WTC11 (cell line): ENCODE measurements around the gene UIMC1. TPM values are rescaled to one million over a fixed set of nuclear protein-coding genes. Genes with fewer than 3 reads are reported as not detected.

ENCODE experiments used
- ATAC-seq: fragments of 200-7000 bp; cut with Tn5 transposase; 2 replicates; pipeline ENCODE4 v1.10.0; 2021; ENCODE audit warnings: mild to moderate bottlenecking, moderate library complexity
- CTCF ChIA-PET: fragments of 300-600 bp; sonication (Branson Sonifier 250); formaldehyde crosslinking; loops from one replicate; lab custom pipeline; 2021; ENCODE audit warnings: antibody characterized with exemption; lab: Charles Lee
- POLR2A ChIA-PET: fragments of 350-600 bp; sonication (Branson Sonifier 250); formaldehyde crosslinking; loops from one replicate; lab custom pipeline; 2021; ENCODE audit warnings: antibody characterized with exemption; lab: Charles Lee
- DNase-seq: peaks from one replicate; pipeline ENCODE4 v3.0.0; 2021; ENCODE audit warnings: low spot score
- H3K27ac Mint-ChIP-seq: 2 replicates; pipeline ENCODE4 v1.8.0; 2021; ENCODE audit warnings: mixed read lengths
- H3K27me3 Mint-ChIP-seq: 2 replicates; pipeline ENCODE4 v1.8.0; 2021; ENCODE audit warnings: low read depth, mild to moderate bottlenecking, moderate library complexity, mixed read lengths
- H3K36me3 Mint-ChIP-seq: 2 replicates; pipeline ENCODE4 v1.8.0; 2021; ENCODE audit warnings: mixed read lengths
- H3K4me1 Mint-ChIP-seq: 2 replicates; pipeline ENCODE4 v1.8.0; 2022; ENCODE audit warnings: mixed read lengths
- H3K4me3 Mint-ChIP-seq: 2 replicates; pipeline ENCODE4 v1.8.0; 2021; ENCODE audit warnings: mild to moderate bottlenecking, moderate library complexity, mixed read lengths
- H3K9me3 Mint-ChIP-seq: 2 replicates; pipeline ENCODE4 v1.8.0; 2021; ENCODE audit warnings: mixed read lengths
- EMX1 ChIP-seq: fragments of 250-450 bp; sonication (Bioruptor Pico); IDR thresholded peaks from 2 replicates; pipeline ENCODE4 v1.8.0; 2021; ENCODE audit warnings: mild to moderate bottlenecking
- GABPB1 ChIP-seq: sonication (generic); formaldehyde crosslinking; IDR thresholded peaks from 2 replicates; pipeline ENCODE4 v1.8.1; 2023; ENCODE audit warnings: mild to moderate bottlenecking, missing genetic modification reagents
- MXD4 ChIP-seq: fragments of 250-450 bp; sonication (Bioruptor Pico); IDR thresholded peaks from 2 replicates; pipeline ENCODE4 v1.8.0; 2021; ENCODE audit warnings: mild to moderate bottlenecking, moderate library complexity, borderline replicate concordance
- NFATC4 ChIP-seq: fragments of 250-450 bp; sonication (Bioruptor Pico); IDR thresholded peaks from 2 replicates; pipeline ENCODE4 v1.9.0; 2021; ENCODE audit warnings: mild to moderate bottlenecking
- NFE2L1 ChIP-seq: sonication (generic); formaldehyde crosslinking; IDR thresholded peaks from 2 replicates; pipeline ENCODE4 v1.8.1; 2023; ENCODE audit warnings: missing genetic modification reagents
- NR3C1 ChIP-seq: sonication (generic); formaldehyde crosslinking; conservative IDR thresholded peaks from 2 replicates; pipeline ENCODE4 v1.8.1; 2023; ENCODE audit warnings: low read depth, mild to moderate bottlenecking, missing genetic modification reagents
- ZNF263 ChIP-seq: sonication (generic); formaldehyde crosslinking; IDR thresholded peaks from 2 replicates; pipeline ENCODE4 v1.8.1; 2022; ENCODE audit warnings: low read depth, mild to moderate bottlenecking, moderate library complexity, missing genetic modification reagents
- total RNA-seq: library from RNA; stranded (reverse); gene quantifications from 3 replicates; pipeline ENCODE4 v1.2.3, GENCODE V29; 2021
- TF ChIP-seq, protein P1 (sequence below): sonication (generic); formaldehyde crosslinking; IDR thresholded peaks from 2 replicates; pipeline ENCODE4 v1.8.1; 2022; ENCODE audit warnings: mild to moderate bottlenecking, missing genetic modification reagents, moderate library complexity, borderline replicate concordance
- TF ChIP-seq, protein P2 (sequence below): sonication (generic); formaldehyde crosslinking; conservative IDR thresholded peaks from 2 replicates; pipeline ENCODE4 v1.8.1; 2022; ENCODE audit warnings: mild to moderate bottlenecking, missing genetic modification reagents
- TF ChIP-seq, protein P3 (sequence below): fragments of 250-450 bp; sonication (Bioruptor Pico); IDR thresholded peaks from 2 replicates; pipeline ENCODE4 v1.9.0; 2021; ENCODE audit warnings: mild to moderate bottlenecking
- TF ChIP-seq, protein P4 (sequence below): sonication (generic); formaldehyde crosslinking; IDR thresholded peaks from 2 replicates; pipeline ENCODE4 v1.8.0; 2022; ENCODE audit warnings: mild to moderate bottlenecking, missing genetic modification reagents
- TF ChIP-seq, protein P5 (sequence below): sonication (generic); formaldehyde crosslinking; IDR thresholded peaks from 2 replicates; pipeline ENCODE4 v1.8.0; 2023; ENCODE audit warnings: missing genetic modification reagents, mild to moderate bottlenecking, borderline replicate concordance
- TF ChIP-seq, protein P6 (sequence below): fragments of 250-450 bp; sonication (Bioruptor Pico); IDR thresholded peaks from 2 replicates; pipeline ENCODE4 v1.9.0; 2021; ENCODE audit warnings: mild to moderate bottlenecking, borderline replicate concordance
- TF ChIP-seq, protein P7 (sequence below): fragments of 200-600 bp; IDR thresholded peaks from 2 replicates; pipeline ENCODE4 v1.8.0; 2022; ENCODE audit warnings: antibody characterized with exemption

UIMC1 gene
- total RNA-seq, 1 experiment from 2014 or later = 48.0 TPM

DNA sequence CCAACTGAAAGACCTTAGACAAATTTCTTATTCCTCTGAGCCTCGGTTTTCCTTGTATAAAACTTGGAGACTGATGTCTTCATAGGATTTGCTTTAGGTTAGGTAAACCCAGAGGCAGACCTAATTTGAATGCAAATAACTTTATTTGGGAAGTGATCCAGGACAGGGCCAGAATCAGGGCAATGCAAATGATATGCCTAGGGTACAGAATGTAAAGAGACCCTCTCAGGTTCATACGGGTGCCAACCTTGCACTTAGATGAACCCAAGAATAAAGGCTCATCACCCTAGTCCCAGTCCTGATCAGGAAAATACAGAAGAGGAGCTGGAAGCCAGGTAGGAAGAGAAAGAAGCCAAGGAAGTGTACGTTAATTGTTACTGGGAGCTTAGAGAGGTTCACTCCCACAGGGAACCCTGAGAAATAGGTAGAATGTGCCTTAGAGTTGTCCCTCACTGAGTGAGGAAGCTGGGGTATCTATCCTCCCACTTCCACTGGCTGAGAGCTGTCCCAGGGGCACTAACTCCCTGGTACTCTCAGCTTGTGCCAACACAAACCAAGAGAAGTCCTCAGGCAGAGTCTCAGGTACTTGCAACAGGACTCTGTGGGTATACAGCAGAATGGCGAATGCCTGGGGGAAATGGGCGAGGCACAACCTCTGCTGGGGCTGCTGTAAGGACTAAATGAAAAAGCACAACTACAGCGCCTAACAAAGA is 104.3 kb downstream of the UIMC1 start:
- no peak for ATAC-seq
- DNase-seq = no peak
- Mint-ChIP-seq H3K4me3 (no peak overlapping the region), H3K36me3 (peaks cover 30% of the 10 kb centered on the region), H3K4me1 (peaks cover 11% of the 10 kb centered on the region), H3K27ac (no peak overlapping the region), H3K27me3 (no peaks in the 10 kb centered on the region), H3K9me3 (no peaks in the 10 kb centered on the region)
- POLR2A ChIA-PET = no interaction called here
- TF ChIP-seq, protein P1, sequence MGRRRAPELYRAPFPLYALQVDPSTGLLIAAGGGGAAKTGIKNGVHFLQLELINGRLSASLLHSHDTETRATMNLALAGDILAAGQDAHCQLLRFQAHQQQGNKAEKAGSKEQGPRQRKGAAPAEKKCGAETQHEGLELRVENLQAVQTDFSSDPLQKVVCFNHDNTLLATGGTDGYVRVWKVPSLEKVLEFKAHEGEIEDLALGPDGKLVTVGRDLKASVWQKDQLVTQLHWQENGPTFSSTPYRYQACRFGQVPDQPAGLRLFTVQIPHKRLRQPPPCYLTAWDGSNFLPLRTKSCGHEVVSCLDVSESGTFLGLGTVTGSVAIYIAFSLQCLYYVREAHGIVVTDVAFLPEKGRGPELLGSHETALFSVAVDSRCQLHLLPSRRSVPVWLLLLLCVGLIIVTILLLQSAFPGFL (CRISPR knock-in tag) = no peak
- CTCF ChIA-PET = interaction anchor here (0.7 to 6.3 kb wide), 2 partner anchors 90 to 241 kb away, joined by 3 to 63 read pairs; no protein-coding TSS in a partner anchor

DNA sequence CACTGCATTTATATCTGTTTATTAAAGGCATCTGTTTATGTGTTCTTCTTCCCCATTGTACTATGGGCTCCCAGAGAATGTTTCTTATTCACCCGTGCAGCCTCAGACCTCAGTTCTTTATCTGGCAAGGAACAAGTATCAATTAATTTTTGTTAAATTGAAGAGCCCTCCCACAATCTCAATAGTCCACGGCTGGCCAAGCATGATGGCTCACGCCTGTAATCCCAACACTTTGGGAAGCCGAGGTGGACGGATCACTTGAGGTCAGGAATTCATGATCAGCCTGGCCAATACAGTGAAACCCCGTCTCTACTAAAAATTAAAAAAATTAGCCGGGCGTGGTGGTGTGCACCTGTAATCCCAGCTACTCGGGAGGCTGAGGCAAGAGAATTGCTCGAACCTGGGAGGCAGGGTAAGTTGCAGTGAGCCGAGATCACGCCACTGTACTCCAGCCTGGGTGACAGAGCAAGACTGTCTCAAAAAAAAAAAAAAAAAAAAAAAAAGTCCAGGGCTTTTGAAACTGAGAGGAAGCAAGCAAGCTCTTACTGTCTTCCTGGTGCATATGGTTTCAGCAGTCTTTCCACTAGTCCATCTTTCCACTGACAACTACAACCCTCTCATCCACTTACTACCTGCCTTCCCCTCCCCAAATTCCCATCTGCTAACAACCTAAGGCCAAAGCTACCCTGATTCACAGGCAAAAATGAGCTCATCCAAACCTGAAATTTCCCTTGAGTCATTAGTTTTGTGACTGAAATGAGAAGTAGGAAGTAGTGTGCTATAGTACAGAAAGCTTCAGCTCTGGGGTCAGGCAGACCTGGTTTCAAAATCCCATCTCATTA is 105.1 kb downstream of the UIMC1 start:
- ATAC-seq = no peak
- H3K4me3 Mint-ChIP-seq = no peak overlapping the region
- CTCF ChIA-PET = interaction anchor here (0.7 to 6.3 kb wide), 5 partner anchors 8 to 241 kb away, joined by 3 to 63 read pairs (median 4); no protein-coding TSS in a partner anchor
- TF ChIP-seq, protein P2, sequence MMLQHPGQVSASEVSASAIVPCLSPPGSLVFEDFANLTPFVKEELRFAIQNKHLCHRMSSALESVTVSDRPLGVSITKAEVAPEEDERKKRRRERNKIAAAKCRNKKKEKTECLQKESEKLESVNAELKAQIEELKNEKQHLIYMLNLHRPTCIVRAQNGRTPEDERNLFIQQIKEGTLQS = no peak
- TF ChIP-seq, protein P3, sequence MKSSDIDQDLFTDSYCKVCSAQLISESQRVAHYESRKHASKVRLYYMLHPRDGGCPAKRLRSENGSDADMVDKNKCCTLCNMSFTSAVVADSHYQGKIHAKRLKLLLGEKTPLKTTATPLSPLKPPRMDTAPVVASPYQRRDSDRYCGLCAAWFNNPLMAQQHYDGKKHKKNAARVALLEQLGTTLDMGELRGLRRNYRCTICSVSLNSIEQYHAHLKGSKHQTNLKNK = no peak
- no peak for TF ChIP-seq MXD4 (CRISPR knock-in tag)
- TF ChIP-seq NFATC4 (CRISPR knock-in tag) = no peak
- TF ChIP-seq, protein P4, sequence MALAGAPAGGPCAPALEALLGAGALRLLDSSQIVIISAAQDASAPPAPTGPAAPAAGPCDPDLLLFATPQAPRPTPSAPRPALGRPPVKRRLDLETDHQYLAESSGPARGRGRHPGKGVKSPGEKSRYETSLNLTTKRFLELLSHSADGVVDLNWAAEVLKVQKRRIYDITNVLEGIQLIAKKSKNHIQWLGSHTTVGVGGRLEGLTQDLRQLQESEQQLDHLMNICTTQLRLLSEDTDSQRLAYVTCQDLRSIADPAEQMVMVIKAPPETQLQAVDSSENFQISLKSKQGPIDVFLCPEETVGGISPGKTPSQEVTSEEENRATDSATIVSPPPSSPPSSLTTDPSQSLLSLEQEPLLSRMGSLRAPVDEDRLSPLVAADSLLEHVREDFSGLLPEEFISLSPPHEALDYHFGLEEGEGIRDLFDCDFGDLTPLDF (CRISPR knock-in tag) = no peak
- TF ChIP-seq GABPB1 (CRISPR knock-in tag) = no peak
- TF ChIP-seq EMX1 (CRISPR knock-in tag) = no peak
- TF ChIP-seq, protein P5, sequence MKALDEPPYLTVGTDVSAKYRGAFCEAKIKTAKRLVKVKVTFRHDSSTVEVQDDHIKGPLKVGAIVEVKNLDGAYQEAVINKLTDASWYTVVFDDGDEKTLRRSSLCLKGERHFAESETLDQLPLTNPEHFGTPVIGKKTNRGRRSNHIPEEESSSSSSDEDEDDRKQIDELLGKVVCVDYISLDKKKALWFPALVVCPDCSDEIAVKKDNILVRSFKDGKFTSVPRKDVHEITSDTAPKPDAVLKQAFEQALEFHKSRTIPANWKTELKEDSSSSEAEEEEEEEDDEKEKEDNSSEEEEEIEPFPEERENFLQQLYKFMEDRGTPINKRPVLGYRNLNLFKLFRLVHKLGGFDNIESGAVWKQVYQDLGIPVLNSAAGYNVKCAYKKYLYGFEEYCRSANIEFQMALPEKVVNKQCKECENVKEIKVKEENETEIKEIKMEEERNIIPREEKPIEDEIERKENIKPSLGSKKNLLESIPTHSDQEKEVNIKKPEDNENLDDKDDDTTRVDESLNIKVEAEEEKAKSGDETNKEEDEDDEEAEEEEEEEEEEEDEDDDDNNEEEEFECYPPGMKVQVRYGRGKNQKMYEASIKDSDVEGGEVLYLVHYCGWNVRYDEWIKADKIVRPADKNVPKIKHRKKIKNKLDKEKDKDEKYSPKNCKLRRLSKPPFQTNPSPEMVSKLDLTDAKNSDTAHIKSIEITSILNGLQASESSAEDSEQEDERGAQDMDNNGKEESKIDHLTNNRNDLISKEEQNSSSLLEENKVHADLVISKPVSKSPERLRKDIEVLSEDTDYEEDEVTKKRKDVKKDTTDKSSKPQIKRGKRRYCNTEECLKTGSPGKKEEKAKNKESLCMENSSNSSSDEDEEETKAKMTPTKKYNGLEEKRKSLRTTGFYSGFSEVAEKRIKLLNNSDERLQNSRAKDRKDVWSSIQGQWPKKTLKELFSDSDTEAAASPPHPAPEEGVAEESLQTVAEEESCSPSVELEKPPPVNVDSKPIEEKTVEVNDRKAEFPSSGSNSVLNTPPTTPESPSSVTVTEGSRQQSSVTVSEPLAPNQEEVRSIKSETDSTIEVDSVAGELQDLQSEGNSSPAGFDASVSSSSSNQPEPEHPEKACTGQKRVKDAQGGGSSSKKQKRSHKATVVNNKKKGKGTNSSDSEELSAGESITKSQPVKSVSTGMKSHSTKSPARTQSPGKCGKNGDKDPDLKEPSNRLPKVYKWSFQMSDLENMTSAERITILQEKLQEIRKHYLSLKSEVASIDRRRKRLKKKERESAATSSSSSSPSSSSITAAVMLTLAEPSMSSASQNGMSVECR (CRISPR knock-in tag) = no peak
- no peak for TF ChIP-seq ZNF263 (CRISPR knock-in tag)
- TF ChIP-seq, protein P6, sequence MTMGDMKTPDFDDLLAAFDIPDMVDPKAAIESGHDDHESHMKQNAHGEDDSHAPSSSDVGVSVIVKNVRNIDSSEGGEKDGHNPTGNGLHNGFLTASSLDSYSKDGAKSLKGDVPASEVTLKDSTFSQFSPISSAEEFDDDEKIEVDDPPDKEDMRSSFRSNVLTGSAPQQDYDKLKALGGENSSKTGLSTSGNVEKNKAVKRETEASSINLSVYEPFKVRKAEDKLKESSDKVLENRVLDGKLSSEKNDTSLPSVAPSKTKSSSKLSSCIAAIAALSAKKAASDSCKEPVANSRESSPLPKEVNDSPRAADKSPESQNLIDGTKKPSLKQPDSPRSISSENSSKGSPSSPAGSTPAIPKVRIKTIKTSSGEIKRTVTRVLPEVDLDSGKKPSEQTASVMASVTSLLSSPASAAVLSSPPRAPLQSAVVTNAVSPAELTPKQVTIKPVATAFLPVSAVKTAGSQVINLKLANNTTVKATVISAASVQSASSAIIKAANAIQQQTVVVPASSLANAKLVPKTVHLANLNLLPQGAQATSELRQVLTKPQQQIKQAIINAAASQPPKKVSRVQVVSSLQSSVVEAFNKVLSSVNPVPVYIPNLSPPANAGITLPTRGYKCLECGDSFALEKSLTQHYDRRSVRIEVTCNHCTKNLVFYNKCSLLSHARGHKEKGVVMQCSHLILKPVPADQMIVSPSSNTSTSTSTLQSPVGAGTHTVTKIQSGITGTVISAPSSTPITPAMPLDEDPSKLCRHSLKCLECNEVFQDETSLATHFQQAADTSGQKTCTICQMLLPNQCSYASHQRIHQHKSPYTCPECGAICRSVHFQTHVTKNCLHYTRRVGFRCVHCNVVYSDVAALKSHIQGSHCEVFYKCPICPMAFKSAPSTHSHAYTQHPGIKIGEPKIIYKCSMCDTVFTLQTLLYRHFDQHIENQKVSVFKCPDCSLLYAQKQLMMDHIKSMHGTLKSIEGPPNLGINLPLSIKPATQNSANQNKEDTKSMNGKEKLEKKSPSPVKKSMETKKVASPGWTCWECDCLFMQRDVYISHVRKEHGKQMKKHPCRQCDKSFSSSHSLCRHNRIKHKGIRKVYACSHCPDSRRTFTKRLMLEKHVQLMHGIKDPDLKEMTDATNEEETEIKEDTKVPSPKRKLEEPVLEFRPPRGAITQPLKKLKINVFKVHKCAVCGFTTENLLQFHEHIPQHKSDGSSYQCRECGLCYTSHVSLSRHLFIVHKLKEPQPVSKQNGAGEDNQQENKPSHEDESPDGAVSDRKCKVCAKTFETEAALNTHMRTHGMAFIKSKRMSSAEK (CRISPR knock-in tag) = no peak
- no peak for TF ChIP-seq NR3C1 (CRISPR knock-in tag)
- TF ChIP-seq, protein P7, sequence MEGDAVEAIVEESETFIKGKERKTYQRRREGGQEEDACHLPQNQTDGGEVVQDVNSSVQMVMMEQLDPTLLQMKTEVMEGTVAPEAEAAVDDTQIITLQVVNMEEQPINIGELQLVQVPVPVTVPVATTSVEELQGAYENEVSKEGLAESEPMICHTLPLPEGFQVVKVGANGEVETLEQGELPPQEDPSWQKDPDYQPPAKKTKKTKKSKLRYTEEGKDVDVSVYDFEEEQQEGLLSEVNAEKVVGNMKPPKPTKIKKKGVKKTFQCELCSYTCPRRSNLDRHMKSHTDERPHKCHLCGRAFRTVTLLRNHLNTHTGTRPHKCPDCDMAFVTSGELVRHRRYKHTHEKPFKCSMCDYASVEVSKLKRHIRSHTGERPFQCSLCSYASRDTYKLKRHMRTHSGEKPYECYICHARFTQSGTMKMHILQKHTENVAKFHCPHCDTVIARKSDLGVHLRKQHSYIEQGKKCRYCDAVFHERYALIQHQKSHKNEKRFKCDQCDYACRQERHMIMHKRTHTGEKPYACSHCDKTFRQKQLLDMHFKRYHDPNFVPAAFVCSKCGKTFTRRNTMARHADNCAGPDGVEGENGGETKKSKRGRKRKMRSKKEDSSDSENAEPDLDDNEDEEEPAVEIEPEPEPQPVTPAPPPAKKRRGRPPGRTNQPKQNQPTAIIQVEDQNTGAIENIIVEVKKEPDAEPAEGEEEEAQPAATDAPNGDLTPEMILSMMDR = no peak
- no peak for TF ChIP-seq NFE2L1 (CRISPR knock-in tag)

More for the DNA sequence above, 105.1 kb downstream of the UIMC1 start:
- Mint-ChIP-seq H3K27ac (peak overlapping the region; percentile 75), H3K9me3 (no peaks in the 10 kb centered on the region), H3K36me3 (peaks cover 24% of the 10 kb centered on the region), H3K4me1 (peaks cover 11% of the 10 kb centered on the region), H3K27me3 (no peaks in the 10 kb centered on the region)
- POLR2A ChIA-PET = no interaction called here
- DNase-seq = no peak
